T-helper 2 cell (primary cell): ENCODE measurements around the gene TRMT1.

Source experiments
- DNase-seq, 5 experiments: peaks; one replicate each; pipeline versions ENCODE4 v3.0.0 to v3.0.0-alpha.2; 2012 to 2022

TRMT1 gene

DNA sequence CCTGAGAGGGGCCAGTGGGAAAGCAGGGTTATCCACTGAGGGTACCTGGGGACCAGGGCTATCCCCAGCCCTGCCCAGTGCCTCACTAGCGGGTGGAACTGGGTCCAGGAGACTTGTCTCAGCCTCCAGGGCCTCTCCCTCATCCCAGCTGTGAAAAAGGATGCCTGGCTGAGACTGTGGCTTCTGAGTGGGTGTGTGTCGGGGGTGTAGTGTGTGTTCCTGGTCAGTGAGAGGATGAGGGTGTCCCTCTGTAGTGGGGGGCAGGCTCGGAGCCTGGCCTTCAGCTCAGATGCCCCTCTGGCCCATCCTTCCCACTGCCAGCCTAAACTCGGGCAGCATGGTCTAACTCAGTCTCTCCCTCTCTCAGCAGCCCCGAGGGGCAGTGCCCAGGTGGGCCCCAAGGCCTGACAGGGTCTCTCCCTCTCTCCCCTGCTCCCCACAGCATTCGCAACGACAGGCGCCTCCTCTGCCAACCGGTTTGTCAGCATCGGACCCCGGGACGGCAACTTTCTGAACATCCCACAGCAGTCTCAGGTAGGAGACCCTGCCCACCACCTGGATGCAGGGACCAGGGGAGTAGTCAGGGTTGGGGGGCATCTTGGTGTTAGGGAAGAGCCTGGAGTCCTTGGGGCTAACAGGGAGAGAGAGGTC is 26.6 kb downstream of the TRMT1 start:
- DNase-seq = no peak

DNA sequence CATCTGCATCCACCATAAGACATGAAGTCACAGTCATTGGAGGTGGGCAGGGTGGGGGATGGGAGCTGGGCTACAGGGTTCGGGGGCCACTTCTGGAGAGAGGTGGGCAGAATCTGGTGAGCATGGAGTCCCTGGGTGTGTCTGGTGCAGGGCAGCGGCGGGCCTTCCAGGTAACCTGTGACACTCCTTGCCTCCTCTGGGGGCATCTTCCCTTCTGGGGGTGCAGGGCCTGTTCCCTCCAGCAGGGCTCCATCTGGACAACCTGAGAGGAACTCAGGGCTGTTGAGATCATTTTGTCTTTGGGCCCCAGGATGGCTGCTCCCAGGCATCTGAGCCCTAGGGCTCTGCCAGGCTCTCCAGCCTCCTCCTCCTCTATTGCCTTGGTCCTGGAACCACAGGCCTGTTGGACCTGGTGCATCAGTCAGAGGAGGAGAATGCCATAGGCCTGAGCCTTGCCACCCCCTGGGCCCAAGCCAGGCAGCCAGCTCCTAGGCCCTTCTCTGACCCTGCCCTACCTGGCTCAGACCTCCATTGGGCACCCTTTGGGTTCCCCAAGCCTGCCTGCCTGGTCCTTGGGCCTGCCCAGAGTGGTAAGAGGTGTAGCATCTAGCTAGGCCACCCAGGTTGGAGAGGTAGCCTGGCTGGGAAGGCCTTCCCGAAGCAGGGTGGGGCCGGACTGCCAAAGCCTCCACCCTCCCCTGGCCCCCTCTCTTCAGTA is 27.2 kb downstream of the TRMT1 start:
- no peak for DNase-seq

DNA sequence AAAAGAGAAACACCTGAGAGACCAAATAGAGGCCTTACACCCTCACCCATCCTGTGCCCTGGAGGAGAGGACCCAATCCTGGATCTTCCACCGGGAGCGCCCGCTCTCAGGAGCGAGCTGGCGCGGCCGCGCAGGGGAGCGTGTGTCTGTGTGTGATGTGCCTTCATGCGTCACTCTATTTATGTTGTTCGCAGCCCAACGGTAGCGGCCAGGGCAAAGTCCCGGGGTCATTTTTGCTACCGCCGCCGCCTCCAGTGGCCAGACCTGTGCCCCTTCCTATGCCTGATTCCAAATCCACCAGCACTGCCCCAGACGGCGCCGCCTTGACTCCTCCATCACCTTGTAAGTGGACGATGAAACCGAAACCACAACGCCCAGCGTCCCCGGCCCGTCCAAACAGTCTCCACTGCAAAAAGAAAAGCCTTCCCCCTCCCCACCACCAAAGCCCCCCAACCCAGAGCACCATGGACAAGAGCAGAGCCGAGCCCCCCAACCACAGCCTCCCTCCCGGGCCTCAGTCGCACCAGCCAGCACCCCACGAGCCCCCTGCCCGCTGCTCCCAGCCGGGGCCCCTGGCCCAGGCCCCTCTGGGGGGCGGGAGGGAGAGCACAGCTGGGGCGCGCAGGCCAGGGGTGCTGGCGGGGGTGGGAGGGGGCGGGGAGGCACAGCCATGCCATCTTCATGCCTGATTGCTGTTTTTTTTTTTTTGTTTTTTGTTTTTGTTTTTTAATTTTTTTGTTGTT is 28.6 kb downstream of the TRMT1 start:
- no peak for DNase-seq

DNA sequence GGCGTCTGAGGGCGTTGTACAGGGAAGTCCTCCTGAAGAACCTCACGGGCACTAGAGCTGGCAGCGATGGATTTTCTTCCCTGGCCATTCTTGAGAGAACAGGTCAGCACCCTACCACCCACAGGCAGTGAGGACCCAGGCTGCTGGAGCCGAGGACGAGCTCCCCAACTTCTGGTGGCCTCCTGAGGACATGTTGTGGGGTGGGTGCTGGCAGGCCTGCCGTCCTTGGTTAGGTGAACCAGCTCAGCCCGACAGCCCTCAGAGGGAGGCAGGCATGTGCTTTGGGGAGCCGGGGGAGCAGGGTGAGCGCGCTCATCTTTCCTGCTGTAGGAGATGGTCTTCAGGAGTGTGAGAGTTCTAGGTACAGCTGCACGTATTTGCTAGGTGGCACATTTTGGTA is 29.2 kb downstream of the TRMT1 start:
- DNase-seq = no peak

DNA sequence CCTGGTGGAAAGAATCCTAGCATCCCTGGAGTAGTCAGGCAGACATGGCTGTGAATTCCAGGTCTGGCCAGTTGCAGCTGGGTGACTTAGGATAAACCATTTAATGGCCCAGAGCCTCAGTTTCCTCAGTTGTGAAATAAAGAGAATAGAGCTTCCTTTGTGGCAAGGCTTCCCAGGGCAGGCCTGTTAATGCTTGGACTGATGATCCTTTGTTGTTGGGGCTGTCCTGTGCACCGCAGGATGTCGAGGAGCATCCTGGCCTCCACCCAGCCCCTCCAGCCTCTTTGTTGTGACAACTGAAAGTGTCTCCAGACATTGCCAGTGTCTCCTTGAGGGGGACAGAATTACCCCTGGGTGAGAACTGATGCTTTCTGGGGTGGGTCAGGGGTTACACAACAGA is 30.2 kb downstream of the TRMT1 start:
- no peak for DNase-seq

DNA sequence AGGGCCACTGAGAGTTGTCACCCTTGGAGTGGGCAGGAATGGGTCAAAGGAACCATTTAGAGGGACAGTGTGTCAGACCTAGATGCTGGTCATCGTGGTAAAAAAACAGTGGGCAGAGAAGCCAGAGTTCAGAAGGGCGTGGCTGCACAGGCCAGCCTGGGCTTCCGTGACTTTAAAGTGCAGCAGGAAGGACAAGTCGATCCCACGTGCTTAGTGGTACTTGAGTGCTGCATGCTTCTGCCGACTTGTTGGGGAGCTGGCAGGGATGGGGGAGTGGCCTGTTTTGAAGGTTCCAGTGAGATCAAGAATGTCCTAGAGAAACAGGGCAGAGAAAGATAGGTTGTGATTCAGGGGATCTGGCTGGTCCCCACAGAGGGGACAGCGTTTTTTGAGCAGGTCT is 30.9 kb downstream of the TRMT1 start:
- no peak for DNase-seq

DNA sequence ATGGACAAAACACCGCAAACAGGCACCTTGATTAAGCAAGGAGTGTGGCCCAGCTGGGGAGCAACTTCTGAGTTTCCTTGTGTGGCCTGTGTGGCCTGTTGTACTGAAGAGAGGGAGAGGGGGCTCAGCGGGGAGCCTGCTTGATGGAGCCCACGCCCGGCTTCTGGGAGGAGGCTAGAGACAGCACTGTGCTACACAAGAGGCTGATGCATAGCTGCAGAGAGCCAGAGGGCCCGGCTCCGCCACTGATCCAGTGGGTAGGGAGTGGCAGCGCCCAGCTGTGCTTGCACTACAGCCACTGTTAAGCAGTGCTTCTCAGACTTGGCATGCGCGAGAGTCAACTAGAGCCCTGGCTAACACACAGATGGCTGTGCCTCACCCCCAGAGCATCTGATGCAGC is 32.9 kb downstream of the TRMT1 start:
- DNase-seq = no peak

DNA sequence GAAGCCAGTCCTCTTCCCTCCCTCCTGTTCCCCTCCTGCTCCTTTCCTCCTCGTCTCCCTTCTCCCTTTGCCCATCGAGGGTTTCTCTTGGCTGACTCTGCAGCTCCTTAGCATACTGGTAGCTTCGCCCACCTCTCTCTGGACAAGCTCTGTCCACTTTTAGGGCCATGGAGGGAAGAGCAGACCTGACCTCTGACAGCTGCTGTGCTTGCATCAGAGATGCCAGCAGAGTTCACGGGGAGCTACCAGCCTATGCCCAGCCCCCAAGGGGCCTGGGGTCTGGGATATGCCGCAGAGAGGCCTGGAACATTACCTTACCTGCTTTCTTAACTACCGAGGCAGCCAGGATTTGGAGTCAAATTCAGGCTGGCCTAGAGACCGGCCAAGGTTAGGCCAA is 33.5 kb downstream of the TRMT1 start:
- DNase-seq = no peak

DNA sequence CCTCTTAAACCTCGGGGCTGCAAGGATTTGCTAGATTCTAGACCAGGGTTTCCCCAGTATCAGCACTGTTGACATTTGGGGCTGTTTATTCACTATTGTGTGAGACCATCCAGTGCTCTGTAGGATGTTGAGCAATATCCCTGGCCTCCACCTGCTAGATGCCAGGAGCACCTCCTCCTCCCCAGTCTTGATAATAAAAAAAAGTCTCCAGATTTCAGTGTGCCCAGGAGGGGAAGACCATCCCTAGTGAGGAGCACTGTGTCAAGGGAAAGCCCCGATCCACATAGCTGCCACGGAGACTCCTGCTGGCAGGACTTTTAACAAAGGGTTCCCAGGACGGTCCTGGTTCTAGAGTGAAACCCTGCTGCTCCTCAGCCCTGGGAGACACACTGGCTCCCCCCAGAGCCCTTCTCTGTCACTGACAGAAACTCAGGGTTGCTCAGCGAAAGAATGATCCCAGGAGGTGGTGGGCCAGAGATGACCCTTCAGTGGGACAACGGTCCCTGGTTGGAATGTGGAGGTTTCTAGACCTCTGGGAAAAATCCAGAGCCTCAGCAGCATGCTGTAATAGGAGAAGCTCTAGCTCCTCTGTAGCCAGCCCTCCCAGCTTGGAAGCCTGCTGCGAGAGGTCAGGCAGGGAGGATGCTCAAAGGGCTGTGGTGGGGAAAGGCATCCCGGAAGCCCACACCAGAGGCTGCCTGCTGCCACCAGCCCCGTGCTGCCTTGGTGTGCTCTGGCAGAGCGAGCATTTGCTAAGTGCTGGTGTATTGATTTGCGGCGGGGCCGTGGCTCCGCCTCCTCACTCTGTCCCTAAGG is 34.1 kb downstream of the TRMT1 start:
- DNase-seq = no peak

DNA sequence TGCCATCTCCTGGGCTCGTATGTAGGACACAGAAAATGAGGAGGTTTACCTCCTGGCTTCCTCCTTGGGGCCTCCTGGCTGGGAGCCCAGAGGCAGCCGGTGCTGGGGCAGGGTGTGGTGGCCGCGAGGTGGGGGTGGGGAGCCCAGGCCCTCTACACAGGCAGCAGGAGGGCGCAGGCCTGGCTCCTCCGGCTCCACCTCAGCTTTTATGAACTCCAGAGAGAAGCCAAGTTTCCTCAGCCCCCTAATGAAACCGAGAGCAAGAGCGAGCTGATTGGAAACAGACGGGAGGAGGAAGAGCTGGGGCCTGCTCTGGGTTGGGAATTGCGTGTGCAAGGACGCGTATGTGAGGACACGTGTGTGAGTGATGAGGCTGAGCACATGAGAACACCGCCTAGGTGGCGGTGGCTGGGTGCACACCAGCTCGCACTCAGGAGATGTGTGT is 37.0 kb downstream of the TRMT1 start:
- no peak for DNase-seq

DNA sequence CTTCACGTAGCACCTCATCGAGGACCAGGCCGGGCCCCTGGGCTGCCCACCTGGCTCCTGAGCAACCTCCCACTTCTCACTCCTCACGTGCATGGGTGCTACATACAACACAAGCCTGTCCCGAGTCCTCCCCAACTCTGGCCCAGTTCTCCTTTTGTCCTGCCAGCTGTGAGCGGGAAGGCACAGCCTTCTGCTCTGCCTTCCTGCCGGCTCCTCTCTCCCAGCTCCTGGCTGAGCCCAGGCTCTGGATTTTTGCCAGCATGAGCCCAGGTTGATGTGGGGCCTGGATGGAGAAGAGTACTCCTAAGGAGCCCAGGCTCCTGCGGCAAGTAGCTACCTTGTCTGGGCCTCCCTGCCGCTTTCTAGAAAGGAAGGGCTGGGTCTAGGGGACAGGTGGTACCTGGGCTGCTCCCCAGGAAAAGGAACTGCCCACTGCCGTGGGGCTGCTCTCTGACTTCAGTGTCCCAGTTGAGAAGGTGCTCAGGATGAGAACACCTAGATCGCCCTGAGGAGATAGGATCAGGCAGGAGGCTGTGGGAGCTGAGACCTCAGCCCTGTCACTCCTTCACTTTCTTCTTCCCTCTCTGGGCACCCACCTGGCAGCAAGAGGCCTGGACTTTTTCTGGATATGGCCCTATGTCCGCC is 37.5 kb downstream of the TRMT1 start:
- no peak for DNase-seq

DNA sequence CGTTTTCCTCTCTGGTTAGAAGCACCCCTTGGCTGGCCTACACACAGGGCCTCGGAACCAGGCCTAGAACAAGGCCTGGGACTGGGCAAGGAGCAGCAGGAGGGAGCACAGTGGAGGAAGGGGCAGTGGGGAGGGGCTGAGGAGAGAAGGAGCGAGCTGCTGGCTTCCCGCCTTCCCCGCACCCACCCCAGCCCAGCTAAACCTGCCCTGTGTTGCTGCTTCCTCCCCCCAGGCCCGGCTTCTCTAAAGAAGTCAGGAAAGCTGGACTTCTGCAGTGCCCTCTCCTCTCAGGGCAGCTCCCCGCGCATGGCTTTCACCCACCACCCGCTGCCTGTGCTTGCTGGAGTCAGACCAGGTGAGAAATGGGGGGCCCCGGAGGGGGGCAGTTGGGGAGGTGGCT is 38.2 kb downstream of the TRMT1 start:
- no peak for DNase-seq

DNA sequence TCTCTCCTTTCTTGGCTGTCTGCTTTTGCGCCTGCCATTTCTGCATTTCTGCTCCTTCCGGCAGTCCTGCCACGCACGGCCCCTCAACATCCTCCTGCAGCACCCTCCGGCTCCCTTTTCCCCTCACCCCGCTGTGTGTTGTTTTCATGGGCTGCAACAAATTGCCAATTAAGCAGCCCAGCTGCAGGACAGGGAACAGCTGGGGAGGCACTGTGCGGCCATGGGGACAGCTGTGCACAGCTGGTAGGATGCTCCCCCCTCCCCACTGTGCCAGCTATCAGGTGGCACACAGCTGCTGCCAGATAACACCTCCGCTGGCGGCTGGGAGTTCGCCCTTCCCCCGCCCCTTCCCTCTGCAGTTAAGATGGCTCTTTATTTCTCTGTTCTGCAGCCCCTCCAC is 39.3 kb downstream of the TRMT1 start:
- DNase-seq = no peak

DNA sequence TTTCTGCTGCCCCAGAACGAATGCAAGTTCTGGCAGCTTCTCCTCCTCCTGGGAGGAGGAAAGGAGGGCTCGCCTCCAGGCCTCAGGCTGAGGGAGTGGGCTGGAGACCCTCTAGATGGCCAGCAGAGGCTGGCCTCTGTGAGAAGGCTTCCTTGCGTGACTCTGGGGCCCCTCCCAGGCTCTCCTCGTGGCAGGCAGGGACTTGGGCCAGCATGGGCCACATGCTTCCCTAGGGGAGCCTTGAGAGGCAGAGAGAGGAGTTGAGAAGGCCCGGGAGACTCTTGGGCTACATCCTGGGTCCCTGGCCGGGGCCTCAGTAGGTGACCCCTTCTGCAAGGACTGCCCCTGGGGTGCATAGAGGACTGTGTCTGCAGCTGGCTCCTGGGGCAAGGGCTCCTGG is 39.8 kb downstream of the TRMT1 start:
- DNase-seq = no peak

DNA sequence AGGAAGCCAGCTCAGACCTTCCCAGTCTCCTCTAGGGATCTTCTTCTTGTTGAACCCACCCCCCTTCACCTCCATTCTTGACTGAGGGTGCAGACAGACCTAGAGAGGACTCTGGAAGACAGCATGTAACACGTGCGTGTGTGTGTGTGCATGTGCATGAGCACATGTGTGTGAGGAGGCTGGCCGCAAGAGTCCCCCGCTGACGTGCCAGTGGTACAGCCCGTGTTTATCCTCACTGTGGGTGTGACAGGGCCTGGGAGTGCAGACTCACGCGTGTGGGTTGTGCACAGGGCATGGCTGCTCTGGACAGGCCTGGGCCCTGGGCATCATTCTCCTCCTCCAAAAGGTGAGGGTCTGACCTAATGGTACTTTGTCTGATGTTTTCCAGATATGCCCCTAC is 40.2 kb downstream of the TRMT1 start:
- DNase-seq = no peak

DNA sequence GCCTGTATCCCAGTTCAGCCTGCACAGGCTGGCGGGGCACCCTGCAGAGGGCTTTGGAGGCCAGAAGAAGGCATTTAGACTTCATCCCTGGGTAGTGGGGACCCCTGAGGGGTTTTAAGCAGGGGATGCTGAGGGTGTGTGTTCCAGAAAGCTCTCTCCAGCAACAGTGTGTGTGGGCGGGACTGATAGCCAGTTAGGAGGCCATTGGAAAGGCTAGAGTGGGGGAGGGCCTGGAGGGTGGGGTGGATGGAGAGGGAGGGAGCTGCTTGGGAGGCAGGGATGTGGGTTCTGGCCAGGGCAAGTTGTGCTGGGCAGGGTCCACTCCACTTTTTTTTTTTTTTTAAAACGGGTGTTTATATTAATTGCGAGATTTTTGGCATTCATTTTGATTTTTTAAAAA is 42.2 kb downstream of the TRMT1 start:
- DNase-seq = no peak

DNA sequence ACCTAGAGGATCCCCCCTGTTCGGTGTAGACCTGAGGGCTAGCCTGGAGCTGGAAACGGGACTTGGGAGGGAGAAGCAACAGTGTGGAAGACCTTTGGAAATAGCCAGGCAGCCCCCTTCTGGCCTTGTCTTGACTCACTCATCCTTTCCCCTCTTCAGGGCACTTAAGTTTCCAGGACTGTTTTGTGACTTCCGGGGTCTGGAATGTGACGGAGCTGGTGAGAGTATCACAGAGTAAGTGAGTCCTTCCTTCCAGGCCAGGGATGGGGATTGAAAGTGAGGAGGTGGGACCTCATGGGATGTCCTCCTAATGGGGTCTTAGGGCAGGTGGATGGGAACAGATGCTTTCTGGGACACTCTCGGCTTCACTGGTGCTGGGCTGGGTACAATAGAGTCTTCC is 43.3 kb downstream of the TRMT1 start:
- no peak for DNase-seq

DNA sequence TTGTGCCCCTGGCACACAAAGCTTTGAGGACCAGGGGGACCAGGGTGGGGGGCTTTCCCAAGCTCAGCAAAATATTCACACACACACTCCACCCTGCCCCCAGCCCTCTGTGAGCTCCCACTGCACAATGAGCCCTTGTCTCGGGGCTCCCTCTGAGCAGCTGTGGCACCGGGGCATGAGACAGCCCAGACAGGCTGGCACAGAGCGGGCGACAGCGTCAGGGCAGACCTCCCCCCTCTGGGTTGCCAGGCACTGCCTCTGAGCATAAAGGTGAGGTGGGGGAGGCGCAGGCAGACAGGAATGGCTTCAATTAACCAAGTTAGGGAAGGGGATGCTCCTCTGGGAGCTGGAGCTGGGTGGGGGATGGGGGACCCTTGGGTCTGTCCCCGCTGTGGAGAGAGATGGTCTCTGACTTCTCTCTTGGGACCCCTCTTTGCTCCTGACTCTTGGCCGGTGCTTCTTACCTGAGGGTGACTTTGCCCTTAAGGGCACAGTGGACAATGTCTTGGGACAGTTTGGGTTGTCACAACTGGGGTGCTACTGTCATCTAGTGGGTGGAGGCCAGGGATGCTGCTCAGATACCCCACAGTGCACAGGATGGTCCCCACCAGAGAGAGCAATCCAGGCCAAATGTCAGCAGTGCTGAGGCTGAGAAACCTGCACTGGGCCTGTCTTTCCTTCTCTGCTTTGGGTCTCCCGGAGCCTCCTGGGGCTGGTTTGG is 44.2 kb downstream of the TRMT1 start:
- no peak for DNase-seq

DNA sequence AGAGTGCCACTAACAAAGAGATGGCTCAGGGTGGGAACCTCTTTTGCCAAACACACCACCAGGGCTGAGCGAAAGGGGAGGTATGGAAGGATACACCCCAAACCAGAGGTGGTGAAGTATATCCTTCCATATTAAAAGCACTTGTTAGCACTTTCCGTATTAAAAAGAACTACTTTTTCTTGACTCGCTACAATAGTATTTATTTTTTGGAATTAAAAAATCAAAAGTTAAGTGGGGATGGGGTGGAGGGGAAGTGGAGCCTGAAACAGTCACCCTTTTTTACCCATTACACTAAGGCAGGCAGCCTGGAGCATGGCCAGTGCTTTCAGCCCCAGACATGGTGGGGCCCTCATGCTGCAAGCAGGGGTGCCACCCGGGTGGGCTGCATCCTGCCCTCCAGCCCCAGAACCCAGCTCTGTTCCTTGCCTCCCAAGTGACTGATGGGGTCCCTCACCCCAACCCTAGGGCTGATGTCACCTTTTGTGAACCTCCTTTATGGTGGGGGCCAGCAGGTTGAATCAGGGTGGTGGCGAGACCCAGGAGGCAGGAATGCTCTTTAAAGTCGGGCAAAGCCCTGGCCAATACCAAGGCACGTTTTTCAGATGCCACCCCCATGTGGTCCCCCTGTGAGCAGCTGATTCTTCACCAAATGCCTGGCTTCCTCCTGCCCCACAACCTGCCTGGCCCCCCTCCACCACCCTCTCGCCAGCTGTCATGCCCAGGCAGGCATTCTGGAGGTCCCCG is 44.9 kb downstream of the TRMT1 start:
- no peak for DNase-seq

DNA sequence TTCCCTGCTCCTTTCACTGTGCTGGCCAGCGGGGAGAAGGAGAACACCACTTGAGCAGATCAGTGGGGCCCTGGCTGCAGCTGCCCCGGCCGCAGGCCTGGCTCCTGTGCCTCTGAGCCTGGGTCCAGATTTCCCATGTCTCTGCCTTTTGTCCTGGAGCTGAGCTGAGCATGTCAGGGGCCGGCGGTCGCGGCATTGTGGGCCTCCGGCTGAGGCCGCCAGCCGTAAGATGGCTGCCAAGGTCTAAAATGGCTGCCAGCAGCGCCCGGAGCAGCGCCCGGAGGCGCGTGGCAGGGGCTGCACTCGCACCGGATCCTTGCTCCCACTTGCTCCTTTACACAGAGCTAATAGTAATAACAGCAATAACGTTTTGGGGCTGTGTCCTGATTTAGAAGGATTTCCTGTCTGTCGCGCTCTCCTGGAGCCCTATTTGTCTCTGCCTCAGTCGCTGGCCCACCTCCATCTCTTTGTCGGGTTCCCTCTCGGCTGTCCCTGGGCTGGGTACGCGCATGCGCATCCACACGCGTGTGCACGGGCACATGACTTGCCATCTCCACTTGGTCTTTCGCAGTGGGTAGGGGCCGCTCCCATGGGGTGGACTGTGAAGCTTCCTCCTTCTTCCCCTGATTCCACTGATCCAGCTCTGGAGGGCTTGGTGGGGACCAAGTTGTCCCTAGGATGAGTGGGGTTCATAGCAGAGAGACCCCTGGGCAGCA is 46.0 kb downstream of the TRMT1 start:
- DNase-seq = no peak
